Activated CD4-positive, alpha-beta T cell treated with anti-CD3 and anti-CD28 coated beads, Interleukin-2, amount 10 ng/mL, durations not matched to agents 7 days and 5 days (primary cell): ENCODE measurements around the gene TBC1D10B. TPM values are rescaled to one million over a fixed set of nuclear protein-coding genes. Genes with fewer than 3 reads are reported as not detected.

Experiments used
- CTCF ChIA-PET: fragments of 350-600 bp; sonication (Branson Sonifier 250); formaldehyde crosslinking; loops from one replicate; lab custom pipeline; 2021; ENCODE audit warnings: antibody characterized with exemption; lab: Charles Lee
- POLR2A ChIA-PET: fragments of 350-600 bp; sonication (Branson Sonifier 250); formaldehyde crosslinking; loops from one replicate; lab custom pipeline; 2021; ENCODE audit warnings: antibody characterized with exemption; lab: Charles Lee
- DNase-seq: peaks from one replicate; pipeline ENCODE4 v3.0.0-alpha.2; 2020
- H3K27ac Mint-ChIP-seq: one replicate; pipeline ENCODE4 v1.8.0; 2021; ENCODE audit warnings: mild to moderate bottlenecking, moderate library complexity, mixed read lengths
- H3K27me3 Mint-ChIP-seq: one replicate; pipeline ENCODE4 v1.8.0; 2021; ENCODE audit warnings: mixed read lengths
- H3K36me3 Mint-ChIP-seq: one replicate; pipeline ENCODE4 v1.8.0; 2021; ENCODE audit warnings: low read depth, mixed read lengths
- H3K4me1 Mint-ChIP-seq: one replicate; pipeline ENCODE4 v1.8.0; 2021; ENCODE audit warnings: mixed read lengths
- H3K4me3 Mint-ChIP-seq: one replicate; pipeline ENCODE4 v1.8.0; 2021; ENCODE audit warnings: mild to moderate bottlenecking, moderate library complexity, mixed read lengths
- H3K9me3 Mint-ChIP-seq: one replicate; pipeline ENCODE4 v1.8.0; 2021; ENCODE audit warnings: mixed read lengths
- total RNA-seq, 2 experiments: library from RNA; stranded (reverse); gene quantifications; one replicate each; pipeline ENCODE4 v1.2.3, GENCODE V29; 2021

Gene TBC1D10B
- total RNA-seq, 2 experiments from 2014 or later = 63.9 to 69.9 TPM

DNA sequence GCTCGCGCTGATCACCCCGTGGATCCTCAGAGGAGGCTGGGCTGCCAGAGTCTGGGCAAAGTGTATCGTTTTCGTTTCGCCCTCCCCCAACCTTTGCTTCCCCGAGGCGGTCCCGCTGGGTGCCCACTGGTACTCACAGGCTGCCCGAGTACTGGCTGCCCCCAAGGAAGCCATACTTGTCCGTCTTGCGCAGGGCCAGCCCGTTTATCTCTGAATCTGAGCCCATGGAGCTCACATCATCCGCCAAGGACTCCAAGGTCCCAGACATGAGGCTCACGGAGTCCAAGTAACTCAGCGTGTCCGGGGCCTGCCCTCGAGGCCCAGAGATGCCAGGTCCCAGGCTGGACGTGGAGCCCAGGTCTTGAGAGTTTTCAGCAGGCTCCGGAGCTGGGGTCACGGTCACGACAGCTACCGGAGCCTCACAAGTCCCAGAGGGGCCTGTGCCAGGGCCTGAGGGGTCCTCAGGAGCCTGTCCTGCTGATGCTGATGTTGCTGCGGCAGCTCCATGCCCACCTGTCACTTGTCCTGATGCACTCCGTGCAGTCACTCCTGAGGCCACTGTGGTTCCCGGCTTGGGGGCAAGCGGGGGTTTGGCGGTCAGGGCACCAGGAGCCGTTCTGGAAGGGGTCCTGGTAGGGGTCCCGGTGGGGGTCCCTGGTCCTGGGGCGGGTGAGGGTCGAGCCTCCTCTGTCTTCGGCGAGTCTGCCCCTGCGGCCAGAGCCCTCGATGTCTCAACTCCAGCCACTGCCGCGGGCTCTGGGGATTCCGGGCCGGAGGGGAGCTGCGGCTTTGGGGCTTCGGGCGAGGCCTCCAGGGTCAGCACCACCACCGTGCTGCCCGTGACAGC, 980 bp downstream of the TBC1D10B start:
- peak overlapping the region; percentile 87 for H3K4me3 Mint-ChIP-seq
- H3K4me1 Mint-ChIP-seq = peaks cover 57% of the 10 kb centered on the region
- no peaks in the 10 kb centered on the region for H3K9me3 Mint-ChIP-seq
- H3K27me3 Mint-ChIP-seq = no peaks in the 10 kb centered on the region
- ChIA-PET POLR2A (no interaction called here), CTCF (interaction anchor here (0.6 to 2.0 kb wide), 7 partner anchors 9 to 289 kb away, joined by 3 to 7 read pairs (median 4); partner anchors contain the start of gene FBRS)
- peaks cover 42% of the 10 kb centered on the region for H3K36me3 Mint-ChIP-seq
- H3K27ac Mint-ChIP-seq = peak overlapping the region; percentile 77
- no peak for DNase-seq

DNA sequence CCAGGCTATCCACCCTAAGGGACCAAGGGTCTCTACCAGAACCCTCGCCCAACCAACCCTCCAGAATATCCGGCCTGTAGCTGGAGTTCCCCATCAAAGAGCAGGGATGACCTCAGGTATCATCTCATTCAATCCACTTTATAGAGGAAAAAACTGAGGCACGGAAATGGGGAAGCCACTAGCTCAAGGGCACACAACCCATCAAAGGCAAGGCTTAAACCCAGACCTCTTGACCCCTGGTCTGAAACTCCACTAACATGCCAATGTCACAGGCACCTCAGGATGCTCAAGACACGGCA, 1.6 kb downstream of the TBC1D10B start:
- Mint-ChIP-seq H3K4me3 (peak overlapping the region; percentile 87), H3K27ac (peak overlapping the region; percentile 77), H3K27me3 (no peaks in the 10 kb centered on the region), H3K9me3 (no peaks in the 10 kb centered on the region), H3K4me1 (peaks cover 57% of the 10 kb centered on the region), H3K36me3 (peaks cover 46% of the 10 kb centered on the region)
- ChIA-PET POLR2A (no interaction called here), CTCF (interaction anchor here (0.6 to 2.0 kb wide), 8 partner anchors 8 to 289 kb away, joined by 3 to 7 read pairs (median 4); partner anchors contain the start of gene FBRS)
- DNase-seq = no peak

DNA sequence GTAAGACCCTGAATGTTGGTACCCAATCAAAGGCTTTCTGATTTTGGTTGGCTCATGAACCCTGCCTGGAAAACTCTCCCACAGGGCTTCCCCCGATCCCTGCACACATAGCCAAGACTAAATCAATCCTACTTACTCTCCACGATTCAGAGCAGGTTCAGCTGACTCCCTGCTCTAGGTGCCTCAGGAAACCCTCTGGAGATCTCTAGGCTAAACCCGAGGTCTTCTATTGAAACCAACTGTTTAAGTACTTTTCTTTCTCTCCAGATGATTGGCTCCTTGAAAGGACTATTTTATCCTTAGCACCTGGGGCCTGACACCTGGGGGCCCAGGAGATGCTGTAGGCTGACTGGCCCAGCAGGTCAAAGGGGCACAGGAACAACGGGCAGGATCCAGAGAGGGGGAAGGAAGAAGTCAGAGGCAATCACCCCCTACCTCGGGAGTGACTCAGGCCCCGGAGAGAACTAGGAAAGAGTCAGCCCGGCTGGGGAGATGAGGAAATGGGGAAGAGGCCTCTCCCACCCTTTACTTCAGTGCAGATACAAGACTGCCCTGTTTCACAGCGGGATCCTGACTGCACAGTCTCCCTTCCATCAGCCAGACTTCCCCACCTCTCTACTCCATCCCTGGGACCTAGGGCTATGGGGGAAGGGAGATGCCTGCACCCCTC, 2.0 kb downstream of the TBC1D10B start:
- peaks cover 49% of the 10 kb centered on the region for H3K36me3 Mint-ChIP-seq
- DNase-seq = no peak
- POLR2A ChIA-PET = no interaction called here
- CTCF ChIA-PET = interaction anchor here (0.8 to 2.0 kb wide), 6 partner anchors 10 to 41 kb away, joined by 3 to 7 read pairs (median 4); partner anchors contain the start of gene CD2BP2
- no peaks in the 10 kb centered on the region for H3K9me3 Mint-ChIP-seq
- peak overlapping the region; percentile 77 for H3K27ac Mint-ChIP-seq
- H3K4me1 Mint-ChIP-seq = peaks cover 58% of the 10 kb centered on the region
- H3K27me3 Mint-ChIP-seq = no peaks in the 10 kb centered on the region
- H3K4me3 Mint-ChIP-seq = peak overlapping the region; percentile 87

DNA sequence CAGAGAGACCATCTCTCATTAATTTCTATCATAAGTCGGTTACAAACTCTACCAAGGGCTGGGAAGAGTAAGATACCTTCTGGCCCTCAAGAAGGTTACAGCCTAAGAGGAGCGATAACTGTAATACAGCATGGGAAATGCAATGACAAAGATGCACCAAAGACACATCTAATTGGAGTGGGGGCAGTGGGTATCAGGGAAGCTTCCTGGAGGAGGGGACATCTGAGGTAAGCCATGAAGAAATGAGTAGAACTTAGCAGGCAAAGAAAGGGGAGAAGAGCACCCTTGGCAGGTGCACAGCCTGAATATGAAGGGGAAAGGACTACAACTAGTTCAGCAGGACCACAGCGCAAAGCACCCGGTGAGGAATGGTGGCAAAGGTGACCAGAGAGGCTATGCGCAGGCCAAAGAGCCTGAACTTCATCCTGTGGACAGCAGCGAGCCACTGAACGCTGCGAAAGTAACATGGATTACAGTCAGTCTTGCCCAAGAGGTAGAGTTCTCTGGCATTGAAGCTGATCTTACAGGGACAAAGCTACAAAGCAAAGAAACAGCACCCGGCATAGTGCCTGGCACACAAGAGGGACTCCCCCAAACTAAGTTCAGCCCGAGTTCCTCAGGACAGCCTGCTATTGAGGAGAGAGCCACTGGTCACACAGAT, 2.8 kb downstream of the TBC1D10B start:
- ChIA-PET POLR2A (no interaction called here), CTCF (interaction anchor here (1.1 to 1.3 kb wide), 3 partner anchors 10 to 27 kb away, joined by 3 to 4 read pairs (median 3); partner anchors contain the start of genes CD2BP2 and ZNF48)
- Mint-ChIP-seq H3K9me3 (no peaks in the 10 kb centered on the region), H3K27ac (peak overlapping the region; percentile 71), H3K4me1 (peaks cover 58% of the 10 kb centered on the region), H3K4me3 (peak overlapping the region; percentile 87), H3K27me3 (no peaks in the 10 kb centered on the region), H3K36me3 (peaks cover 55% of the 10 kb centered on the region)
- no peak for DNase-seq

DNA sequence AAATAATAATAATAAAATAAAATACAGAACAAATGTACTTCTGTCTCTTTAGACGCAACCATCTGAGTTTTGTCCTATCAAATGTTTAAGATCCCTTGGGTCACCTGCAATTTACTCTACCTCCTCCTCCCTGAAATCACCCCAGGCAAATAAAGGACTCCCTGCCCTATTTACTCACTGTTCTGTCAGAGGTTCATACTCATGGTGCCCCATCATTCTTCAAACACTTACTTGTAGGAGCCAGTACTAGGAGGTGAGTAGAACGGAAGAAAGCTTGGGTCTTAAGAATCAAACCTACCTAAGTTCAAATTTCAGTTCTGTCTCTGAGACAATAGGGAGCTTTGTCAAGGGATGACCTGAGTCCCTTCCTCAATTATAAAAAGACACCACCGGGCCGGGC, 3.8 kb downstream of the TBC1D10B start:
- peak overlapping the region; percentile 87 for H3K4me3 Mint-ChIP-seq
- no peak for DNase-seq
- H3K4me1 Mint-ChIP-seq = peaks cover 56% of the 10 kb centered on the region
- no peaks in the 10 kb centered on the region for H3K9me3 Mint-ChIP-seq
- ChIA-PET CTCF (interaction anchor here (1.3 kb wide), 1 partner anchor 28 kb away, joined by 3 read pairs; the partner anchor contains the start of gene ZNF48), POLR2A (no interaction called here)
- H3K36me3 Mint-ChIP-seq = peaks cover 59% of the 10 kb centered on the region
- H3K27ac Mint-ChIP-seq = no peak overlapping the region
- no peaks in the 10 kb centered on the region for H3K27me3 Mint-ChIP-seq

DNA sequence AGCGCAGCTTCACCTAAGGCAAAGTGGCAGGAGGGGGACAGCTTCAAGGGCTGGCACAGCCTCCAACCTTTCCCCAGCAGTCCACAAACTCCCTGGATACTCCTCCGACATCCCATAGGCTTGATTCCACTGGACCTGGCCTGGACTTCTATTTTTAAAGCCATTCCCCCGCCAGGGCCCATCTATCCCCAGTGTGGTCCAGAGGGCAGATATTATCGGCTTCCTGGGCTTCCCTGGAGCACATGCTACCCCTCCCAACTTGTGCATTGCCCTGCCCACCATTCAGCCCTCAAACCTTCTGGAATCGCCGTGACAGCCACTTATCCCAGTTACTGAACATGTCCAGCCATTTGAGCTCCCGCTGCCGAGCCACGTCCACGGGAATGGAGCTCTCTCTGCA, 5.1 kb downstream of the TBC1D10B start:
- ChIA-PET POLR2A (no interaction called here), CTCF (interaction anchor here (0.9 to 1.8 kb wide), 5 partner anchors 11 to 285 kb away, joined by 3 to 6 read pairs (median 3); partner anchors contain the start of genes PRR14, SEPTIN1 and TBX6)
- Mint-ChIP-seq H3K36me3 (peaks cover 70% of the 10 kb centered on the region), H3K27ac (no peak overlapping the region), H3K4me1 (peaks cover 54% of the 10 kb centered on the region), H3K9me3 (no peaks in the 10 kb centered on the region), H3K4me3 (no peak overlapping the region), H3K27me3 (no peaks in the 10 kb centered on the region)
- DNase-seq = no peak

DNA sequence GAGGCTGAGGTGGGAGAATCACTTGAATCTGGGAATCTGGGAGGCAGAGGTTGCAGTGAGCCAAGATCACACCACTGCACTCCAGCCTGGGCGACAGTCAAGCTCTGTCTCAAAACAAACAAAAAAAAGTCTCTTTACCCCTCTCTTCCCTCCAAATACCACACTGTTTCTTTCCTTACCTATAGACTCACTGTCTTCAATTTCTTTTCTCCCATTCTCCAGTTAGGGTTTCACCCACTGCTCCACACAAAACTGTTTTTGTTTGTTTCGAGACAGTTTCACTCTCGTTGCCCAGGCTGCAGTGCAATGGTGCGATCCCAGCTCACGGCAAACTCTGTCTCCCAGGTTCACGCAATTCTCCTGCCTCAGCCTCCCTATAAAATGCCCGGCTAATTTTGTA, 9.1 kb downstream of the TBC1D10B start:
- DNase-seq = no peak
- Mint-ChIP-seq H3K27me3 (no peaks in the 10 kb centered on the region), H3K36me3 (peaks cover 55% of the 10 kb centered on the region), H3K4me1 (peaks cover 40% of the 10 kb centered on the region), H3K27ac (peak overlapping the region; percentile 78), H3K9me3 (no peaks in the 10 kb centered on the region), H3K4me3 (no peak overlapping the region)
- POLR2A ChIA-PET = no interaction called here
- CTCF ChIA-PET = interaction anchor here (1.7 kb wide), 1 partner anchor 8 kb away, joined by 6 read pairs; the partner anchor contains the start of gene TBC1D10B

DNA sequence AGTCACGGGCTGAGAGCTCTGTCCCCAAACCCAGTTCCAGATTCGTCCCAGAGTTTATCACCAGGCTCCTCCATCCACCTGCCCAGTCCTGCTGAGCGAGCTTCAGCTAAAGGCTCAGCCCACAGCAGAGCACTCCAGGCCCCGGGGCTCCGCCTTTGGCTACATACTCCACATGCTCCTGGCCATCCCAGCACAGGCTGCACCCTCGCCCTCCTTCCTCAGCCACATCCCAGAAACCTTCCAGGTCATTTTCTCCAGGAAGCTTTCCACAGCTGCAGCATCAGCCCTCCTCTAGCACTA, 10.5 kb downstream of the TBC1D10B start:
- no peaks in the 10 kb centered on the region for H3K9me3 Mint-ChIP-seq

DNA sequence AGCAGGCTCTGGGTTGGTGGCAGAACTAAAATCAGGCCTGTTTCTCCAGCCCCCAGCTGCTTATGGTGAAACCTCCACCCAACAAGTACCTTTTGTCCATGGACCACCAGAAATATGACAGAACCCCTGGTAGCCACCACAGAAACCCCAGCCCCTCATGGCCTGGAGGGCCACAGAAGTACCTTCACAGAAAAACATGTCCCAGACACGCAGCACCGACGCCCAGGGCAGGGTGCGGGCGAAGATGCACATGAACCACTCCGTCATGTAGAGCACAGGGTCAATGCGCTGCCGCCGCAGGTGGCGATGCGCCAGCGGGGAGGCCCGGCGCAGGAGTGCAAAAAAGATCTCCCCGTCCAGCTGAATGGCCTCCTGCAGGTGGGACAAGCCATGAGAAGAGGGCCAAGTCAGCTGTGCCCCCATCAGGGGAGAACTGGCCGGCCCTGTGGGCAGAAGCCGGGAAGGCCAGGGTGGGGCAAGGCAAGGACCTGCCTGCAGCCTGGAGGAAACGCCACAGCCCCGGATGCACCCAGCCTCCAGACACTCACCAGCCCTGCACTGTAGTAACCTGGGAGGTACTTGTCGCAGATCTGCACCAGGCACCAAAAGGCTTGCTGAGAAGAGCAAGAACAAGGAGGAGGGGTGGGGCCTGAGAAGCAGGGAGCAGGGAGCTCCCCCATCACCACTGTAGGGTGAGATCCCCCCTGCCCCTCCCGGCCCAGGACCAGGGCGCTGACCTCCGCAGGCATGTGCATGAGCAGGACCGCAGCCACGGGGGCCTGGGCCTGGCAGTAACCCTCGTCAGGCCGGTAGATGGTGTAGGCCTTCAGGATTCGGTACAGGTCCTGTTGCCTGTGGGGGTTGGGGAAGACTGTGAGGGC, 11.1 kb downstream of the TBC1D10B start:
- H3K4me3 Mint-ChIP-seq = no peak overlapping the region
- no peak for DNase-seq
- ChIA-PET CTCF (interaction anchor here (0.9 to 1.4 kb wide), 4 partner anchors 12 to 39 kb away, joined by 3 to 4 read pairs (median 3); partner anchors contain the start of gene SEPTIN1), POLR2A (interaction anchor here (0.6 kb wide), 1 partner anchor 255 kb away, joined by 3 read pairs; no protein-coding TSS in a partner anchor)
- peaks cover 41% of the 10 kb centered on the region for H3K4me1 Mint-ChIP-seq
- H3K27ac Mint-ChIP-seq = peak overlapping the region; percentile 36
- H3K9me3 Mint-ChIP-seq = no peaks in the 10 kb centered on the region
- H3K36me3 Mint-ChIP-seq = peaks cover 42% of the 10 kb centered on the region
- H3K27me3 Mint-ChIP-seq = no peaks in the 10 kb centered on the region

More for the DNA sequence above, 10.5 kb downstream of the TBC1D10B start:
- ChIA-PET POLR2A (no interaction called here), CTCF (interaction anchor here (0.6 to 1.7 kb wide), 5 partner anchors 10 to 130 kb away, joined by 3 to 6 read pairs (median 3); partner anchors contain the start of genes SEPTIN1 and TBC1D10B)
- no peak for DNase-seq
- H3K27ac Mint-ChIP-seq = no peak overlapping the region
- no peaks in the 10 kb centered on the region for H3K27me3 Mint-ChIP-seq
- peaks cover 42% of the 10 kb centered on the region for H3K4me1 Mint-ChIP-seq
- no peak overlapping the region for H3K4me3 Mint-ChIP-seq
- peaks cover 44% of the 10 kb centered on the region for H3K36me3 Mint-ChIP-seq

DNA sequence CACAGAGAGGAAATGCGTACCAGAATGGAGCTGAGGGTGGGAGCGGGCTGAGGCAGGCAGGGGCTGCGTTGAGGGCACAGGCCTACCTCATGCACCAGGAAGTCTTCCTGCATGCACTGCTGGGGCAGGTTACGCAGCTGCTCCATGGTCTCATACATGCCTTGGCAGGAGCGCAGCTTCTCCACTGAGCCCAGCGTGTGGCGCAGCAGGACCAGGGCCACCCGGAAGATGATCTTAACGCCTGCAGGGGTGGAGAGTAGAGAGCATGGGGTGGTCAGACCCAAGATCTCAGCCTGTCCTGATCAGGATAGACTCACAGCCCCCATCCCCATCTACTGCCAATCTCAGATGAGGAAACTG, 11.7 kb downstream of the TBC1D10B start:
- Mint-ChIP-seq H3K27me3 (no peaks in the 10 kb centered on the region), H3K4me3 (no peak overlapping the region), H3K4me1 (peaks cover 48% of the 10 kb centered on the region), H3K9me3 (no peaks in the 10 kb centered on the region), H3K36me3 (peaks cover 42% of the 10 kb centered on the region), H3K27ac (peak overlapping the region; percentile 36)
- ChIA-PET POLR2A (interaction anchor here (0.6 kb wide), 1 partner anchor 256 kb away, joined by 3 read pairs; no protein-coding TSS in a partner anchor), CTCF (interaction anchor here (1.0 to 1.4 kb wide), 2 partner anchors 13 to 22 kb away, joined by 3 read pairs; no protein-coding TSS in a partner anchor)
- no peak for DNase-seq

DNA sequence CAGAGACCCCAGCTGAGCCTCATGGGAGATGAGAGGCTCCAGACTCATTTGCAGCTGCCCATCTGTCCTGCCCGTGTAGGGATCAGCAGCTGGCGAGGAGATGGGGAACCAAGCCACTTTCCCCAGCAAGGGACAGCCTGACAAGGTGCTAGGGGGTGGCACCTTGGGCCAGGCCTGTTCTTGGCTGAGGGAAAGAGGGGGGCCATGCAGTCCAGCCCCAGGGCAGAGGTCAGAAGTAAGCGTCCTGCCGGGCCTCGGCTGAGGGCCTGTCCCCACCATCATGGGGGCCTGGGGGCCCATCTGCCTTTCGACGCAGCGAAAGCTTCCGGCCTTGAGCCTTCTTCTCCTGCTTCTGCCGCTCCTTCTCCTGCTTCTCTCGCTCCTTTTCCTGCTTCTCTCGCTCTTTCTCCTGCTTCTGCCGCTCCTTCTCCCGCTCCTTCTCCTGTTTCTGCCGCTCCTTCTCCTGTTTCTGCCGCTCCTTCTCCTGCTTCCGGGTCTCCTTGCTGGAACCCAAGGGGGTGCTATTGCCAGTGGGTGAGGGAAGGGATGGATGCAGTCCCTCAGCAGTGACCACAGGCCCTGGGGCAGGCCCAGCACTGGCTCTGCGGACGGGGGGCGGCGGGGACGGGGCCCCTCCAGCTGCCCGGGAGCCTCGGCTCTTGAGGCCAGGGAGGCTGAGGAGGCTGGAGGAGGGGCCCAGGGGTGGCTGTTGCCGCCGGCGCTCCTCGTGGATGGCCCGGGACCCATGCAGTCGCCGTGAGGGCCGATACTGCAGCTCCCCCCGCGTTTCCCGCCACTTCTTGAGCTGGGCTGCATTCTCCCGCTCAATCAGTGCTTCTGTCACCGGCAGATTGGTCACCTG, 12.3 kb downstream of the TBC1D10B start:
- peaks cover 47% of the 10 kb centered on the region for H3K4me1 Mint-ChIP-seq
- H3K9me3 Mint-ChIP-seq = no peaks in the 10 kb centered on the region
- H3K36me3 Mint-ChIP-seq = peaks cover 41% of the 10 kb centered on the region
- H3K27me3 Mint-ChIP-seq = no peaks in the 10 kb centered on the region
- no peak overlapping the region for H3K4me3 Mint-ChIP-seq
- CTCF ChIA-PET = interaction anchor here (0.8 to 1.4 kb wide), 4 partner anchors 10 to 51 kb away, joined by 3 to 4 read pairs (median 3); no protein-coding TSS in a partner anchor
- no peak for DNase-seq
- POLR2A ChIA-PET = interaction anchor here (0.6 kb wide), 1 partner anchor 257 kb away, joined by 3 read pairs; no protein-coding TSS in a partner anchor
- H3K27ac Mint-ChIP-seq = no peak overlapping the region
